NCI-H2196 treated with DMSO at 0.1 percent for 48 hours (cell line): ENCODE results near the gene BACE1-AS.
A peak's percentile ranks its signal among the peaks of the same experiment; 100 is the strongest.
"Not testable (repeated sequence)": the region's sequence is repeated elsewhere in the genome, so short reads cannot be mapped to it uniquely, and the experiment has no call there.

Experiments
- DNase-seq: peaks from one replicate; lab custom pipeline; 2025; ENCODE audit not compliant: unreplicated experiment; lab: John Stamatoyannopoulos, UW

BACE1-AS gene

GRCh38 chr11:117319214-117319840 lies 28.2 kb downstream of the BACE1-AS start:
- no peak for DNase-seq

DNA sequence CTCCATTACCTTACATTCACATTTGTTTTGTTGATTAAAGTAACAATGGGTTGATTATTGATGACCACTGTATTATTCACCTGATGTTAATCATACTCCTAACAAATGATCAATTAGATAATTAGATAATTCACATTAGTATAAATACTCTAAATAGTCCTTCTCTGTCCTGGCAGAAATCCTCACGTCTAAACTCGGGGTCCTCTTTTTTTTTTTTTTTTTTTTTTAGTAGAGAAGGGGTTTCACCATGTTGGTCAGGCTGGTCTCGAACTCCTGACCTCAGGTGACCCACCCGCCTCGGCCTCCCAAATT lies 36.1 kb downstream of the BACE1-AS start:
- not testable (repeated sequence) for DNase-seq

GRCh38 chr11:117327567-117328374 lies 36.6 kb downstream of the BACE1-AS start, which contains the start of gene CEP164:
CEP164 (plus strand) TSS chr11:117327854; CDS start chr11:117338587, 10,733 bp downstream.
- DNase-seq = peak; percentile 93

GRCh38 chr11:117328375-117329010 lies 37.3 kb downstream of the BACE1-AS start:
- no peak for DNase-seq

DNA sequence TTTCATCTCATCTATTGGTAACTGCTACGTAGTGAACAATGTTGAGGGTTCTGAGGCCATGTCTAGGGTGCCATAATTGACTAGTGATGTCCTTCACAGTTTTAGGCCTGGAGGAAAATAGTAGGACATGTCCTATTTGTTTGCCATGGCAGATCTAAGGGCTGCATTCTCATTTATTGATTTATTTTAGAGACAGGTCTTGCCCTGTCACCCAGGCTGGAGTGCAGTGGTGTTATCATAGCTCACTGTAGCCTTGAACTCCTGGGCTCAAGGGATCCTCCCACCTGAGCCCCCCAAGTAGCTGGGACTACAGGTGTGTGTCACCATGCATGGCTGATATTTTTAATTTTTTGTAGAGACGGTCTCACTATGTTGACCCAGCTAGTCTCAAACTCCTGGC lies 41.7 kb downstream of the BACE1-AS start:
- no peak for DNase-seq

DNA sequence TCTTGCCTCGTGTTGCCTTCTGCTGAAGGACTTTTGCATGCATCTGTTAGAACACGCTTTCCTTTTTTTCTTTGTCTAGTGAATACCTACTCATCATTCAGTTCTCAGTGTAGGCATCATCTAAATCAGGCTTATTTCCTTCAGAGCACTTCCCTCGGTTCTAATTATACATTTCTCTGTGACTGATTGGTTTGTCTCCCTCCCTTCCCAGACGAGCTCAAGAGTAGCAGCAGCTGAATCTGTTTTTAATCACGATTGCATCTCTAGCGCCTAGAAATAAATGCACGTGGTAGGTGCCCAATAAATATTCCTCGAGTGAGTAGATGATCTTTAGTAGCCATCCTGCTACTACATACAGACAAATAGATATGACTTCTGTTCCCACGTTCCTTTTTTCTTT lies 42.8 kb downstream of the BACE1-AS start:
- no peak for DNase-seq

DNA sequence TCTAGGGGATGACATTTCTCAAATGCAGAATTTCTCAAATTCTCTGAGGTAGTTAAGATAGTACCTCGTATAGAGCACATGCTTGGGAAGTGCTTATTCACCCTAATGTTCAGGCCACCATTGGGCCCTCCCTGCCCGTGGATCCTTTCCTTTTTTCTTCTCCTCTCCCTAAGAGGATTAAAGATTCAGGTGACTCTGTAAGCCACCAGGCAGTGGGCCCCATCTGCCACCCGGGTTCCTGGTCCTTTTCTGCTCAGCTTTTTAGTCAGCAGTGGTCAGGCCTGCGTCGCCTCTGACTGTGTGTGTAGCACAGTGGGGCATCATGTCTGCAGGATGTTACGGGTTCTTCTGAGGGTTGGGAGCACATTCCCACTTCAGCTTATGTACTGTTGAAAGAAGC lies 43.8 kb downstream of the BACE1-AS start:
- DNase-seq = no peak

- no peak for DNase-seq
Measured at GRCh38 chr11:117335399-117335798, 44.3 kb downstream of the BACE1-AS start.

DNA sequence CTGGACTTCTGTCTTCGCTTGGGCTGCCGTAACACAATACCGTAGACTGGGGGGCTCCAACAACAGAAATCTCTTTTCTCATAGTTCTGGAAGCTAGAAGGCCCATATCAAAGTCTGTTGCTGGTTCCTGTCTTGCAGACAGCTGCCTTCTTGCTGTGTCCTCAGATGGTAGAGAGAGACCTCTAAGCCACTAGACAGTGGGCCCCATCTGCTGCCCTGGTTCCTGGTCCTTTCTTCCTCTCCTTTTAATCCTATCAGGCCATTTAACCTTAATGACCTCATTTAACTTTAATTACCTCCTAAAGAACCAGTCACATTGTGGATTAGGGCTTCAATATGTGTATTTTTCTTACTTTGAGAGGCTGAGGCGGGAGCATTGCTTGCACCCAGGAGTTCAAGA lies 45.9 kb downstream of the BACE1-AS start:
- DNase-seq = no peak
